Loucy (cell line): Measurements from ENCODE around the gene CHST9.

Experiments used
- EZH2phosphoT487 ChIP-seq: fragments of 200-600 bp; IDR thresholded peaks from 2 replicates; pipeline ENCODE4 v1.6.1; 2018; ENCODE audit warnings: antibody characterized with exemption, mild to moderate bottlenecking, moderate library complexity, borderline replicate concordance
- TF ChIP-seq, protein P1 (sequence below): fragments of 200-600 bp; sonication (generic); conservative IDR thresholded peaks from 2 replicates; pipeline ENCODE4 v1.5.1; 2014; ENCODE audit warnings: mild to moderate bottlenecking, antibody characterized with exemption, low read length

DNA sequence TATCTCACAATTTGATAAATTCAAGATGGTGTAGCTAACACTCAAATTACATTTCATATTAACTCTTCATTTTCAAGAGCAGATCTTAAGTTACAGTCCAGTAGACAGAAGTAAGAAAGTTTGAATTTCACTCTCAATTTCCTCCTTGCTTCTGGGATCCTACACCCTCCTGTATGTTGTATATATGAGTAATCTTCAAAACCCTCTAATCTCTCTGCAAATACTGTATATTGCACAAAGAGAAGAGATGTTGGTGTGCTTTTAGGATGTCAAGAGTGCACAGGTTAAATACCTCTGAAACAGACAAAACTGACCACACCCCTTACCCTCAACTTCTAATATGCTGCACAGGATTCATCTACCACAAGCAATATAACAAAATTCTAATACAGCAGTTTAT lies 6.7 kb downstream of the CHST9 start:
- no peak for TF ChIP-seq EZH2phosphoT487
- TF ChIP-seq, protein P1, sequence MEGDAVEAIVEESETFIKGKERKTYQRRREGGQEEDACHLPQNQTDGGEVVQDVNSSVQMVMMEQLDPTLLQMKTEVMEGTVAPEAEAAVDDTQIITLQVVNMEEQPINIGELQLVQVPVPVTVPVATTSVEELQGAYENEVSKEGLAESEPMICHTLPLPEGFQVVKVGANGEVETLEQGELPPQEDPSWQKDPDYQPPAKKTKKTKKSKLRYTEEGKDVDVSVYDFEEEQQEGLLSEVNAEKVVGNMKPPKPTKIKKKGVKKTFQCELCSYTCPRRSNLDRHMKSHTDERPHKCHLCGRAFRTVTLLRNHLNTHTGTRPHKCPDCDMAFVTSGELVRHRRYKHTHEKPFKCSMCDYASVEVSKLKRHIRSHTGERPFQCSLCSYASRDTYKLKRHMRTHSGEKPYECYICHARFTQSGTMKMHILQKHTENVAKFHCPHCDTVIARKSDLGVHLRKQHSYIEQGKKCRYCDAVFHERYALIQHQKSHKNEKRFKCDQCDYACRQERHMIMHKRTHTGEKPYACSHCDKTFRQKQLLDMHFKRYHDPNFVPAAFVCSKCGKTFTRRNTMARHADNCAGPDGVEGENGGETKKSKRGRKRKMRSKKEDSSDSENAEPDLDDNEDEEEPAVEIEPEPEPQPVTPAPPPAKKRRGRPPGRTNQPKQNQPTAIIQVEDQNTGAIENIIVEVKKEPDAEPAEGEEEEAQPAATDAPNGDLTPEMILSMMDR: no peak
